Measurements from ENCODE around the gene HTT. TPM values are rescaled to one million over a fixed set of nuclear protein-coding genes. Genes with fewer than 3 reads are reported as not detected.

The HTT gene
- total RNA-seq, 4 donors from 2014 or later = 28.9 to 141 (median 42.0) TPM

GRCh38 chr4:3218824-3219760, 144.6 kb downstream of the HTT start:
- no peak for TF ChIP-seq POLR2A (IDR thresholded peaks at IDR 0.05)
- no peak for TF ChIP-seq CTCF (IDR thresholded peaks at IDR 0.05)
- DNase-seq (ENCODE audit: low spot score in 2 of 2) = no peak
- intact Hi-C loops (cut with DNase I; ENCODE audit: low total_unique reads) = no loop called here
- no peak overlapping the region for H3K4me3 ChIP-seq (ENCODE audit: low read depth, poor library complexity, severe bottlenecking)
- WGBS, 2 donors = 90 to 94% methylated on average over 20 of the region's 20 CpGs

- TF ChIP-seq POLR2A (IDR thresholded peaks at IDR 0.05) (no peak), CTCF (IDR thresholded peaks at IDR 0.05) (no peak)
- intact Hi-C loops (cut with DNase I; ENCODE audit: low total_unique reads) = no loop called here
- WGBS, 2 donors = 78 to 84% methylated on average over 9 of the region's 9 CpGs
- H3K4me3 ChIP-seq (ENCODE audit: low read depth, poor library complexity, severe bottlenecking) = no peak overlapping the region
- no peak for DNase-seq (ENCODE audit: low spot score in 2 of 2)
Measured at GRCh38 chr4:3219761-3220475, 145.4 kb downstream of the HTT start.

GRCh38 chr4:3220476-3221183, 146.1 kb downstream of the HTT start:
- intact Hi-C loops (cut with DNase I; ENCODE audit: low total_unique reads) = no loop called here
- DNase-seq (ENCODE audit: low spot score in 2 of 2) = no peak
- WGBS, 2 donors = 84 to 89% methylated on average over 8 of the region's 8 CpGs
- TF ChIP-seq CTCF (IDR thresholded peaks at IDR 0.05) = no peak
- TF ChIP-seq POLR2A (IDR thresholded peaks at IDR 0.05) = no peak
- H3K4me3 ChIP-seq (ENCODE audit: low read depth, poor library complexity, severe bottlenecking) = no peak overlapping the region

GRCh38 chr4:3221184-3221494, 146.7 kb downstream of the HTT start:
- no peak overlapping the region for H3K4me3 ChIP-seq (ENCODE audit: low read depth, poor library complexity, severe bottlenecking)
- DNase-seq (ENCODE audit: low spot score in 2 of 2) = no peak
- intact Hi-C loops (cut with DNase I; ENCODE audit: low total_unique reads) = no loop called here
- WGBS, 2 donors = 93 to 96% methylated on average over 8 of the region's 8 CpGs
- TF ChIP-seq CTCF (IDR thresholded peaks at IDR 0.05) = no peak
- TF ChIP-seq POLR2A (IDR thresholded peaks at IDR 0.05) = no peak

GRCh38 chr4:3221996-3222395, 147.5 kb downstream of the HTT start:
- H3K4me3 ChIP-seq (ENCODE audit: low read depth, poor library complexity, severe bottlenecking) = no peak overlapping the region
- intact Hi-C loops (cut with DNase I; ENCODE audit: low total_unique reads) = no loop called here
- TF ChIP-seq POLR2A (IDR thresholded peaks at IDR 0.05) (no peak), CTCF (IDR thresholded peaks at IDR 0.05) (no peak)
- 93 to 96% methylated on average over 12 of the region's 12 CpGs for WGBS, 2 donors
- DNase-seq (ENCODE audit: low spot score in 2 of 2) = no peak

All from lower leg skin (tissue), 4 donors.